BE2C (cell line): ENCODE measurements around the gene TSPOAP1.

Experiments
- DNase-seq: peaks from one replicate; pipeline ENCODE4 v3.0.0-alpha.2; 2020
- H3K27me3 ChIP-seq: fragments of 250-450 bp; sonication (Bioruptor Pico); 2 replicates; pipeline ENCODE4 v1.5.1; 2020; ENCODE audit warnings: mild to moderate bottlenecking
- H3K36me3 ChIP-seq: fragments of 250-450 bp; sonication (Bioruptor Pico); 2 replicates; pipeline ENCODE4 v1.5.1; 2020; ENCODE audit warnings: mild to moderate bottlenecking
- H3K4me1 ChIP-seq: fragments of 250-450 bp; sonication (Bioruptor Pico); 2 replicates; pipeline ENCODE4 v1.5.1; 2020
- H3K4me3 ChIP-seq: 2 replicates; pipeline ENCODE4 v1.5.1; 2011; ENCODE audit warnings: low read depth, low read length
- H3K9me3 ChIP-seq: fragments of 250-450 bp; sonication (Bioruptor Pico); 2 replicates; pipeline ENCODE4 v1.5.1; 2020
- TF ChIP-seq, protein P1 (sequence below): IDR thresholded peaks from 2 replicates; pipeline ENCODE4 v1.5.1; 2012; ENCODE audit warnings: mild to moderate bottlenecking, low read depth, low read length

TSPOAP1 gene

DNA sequence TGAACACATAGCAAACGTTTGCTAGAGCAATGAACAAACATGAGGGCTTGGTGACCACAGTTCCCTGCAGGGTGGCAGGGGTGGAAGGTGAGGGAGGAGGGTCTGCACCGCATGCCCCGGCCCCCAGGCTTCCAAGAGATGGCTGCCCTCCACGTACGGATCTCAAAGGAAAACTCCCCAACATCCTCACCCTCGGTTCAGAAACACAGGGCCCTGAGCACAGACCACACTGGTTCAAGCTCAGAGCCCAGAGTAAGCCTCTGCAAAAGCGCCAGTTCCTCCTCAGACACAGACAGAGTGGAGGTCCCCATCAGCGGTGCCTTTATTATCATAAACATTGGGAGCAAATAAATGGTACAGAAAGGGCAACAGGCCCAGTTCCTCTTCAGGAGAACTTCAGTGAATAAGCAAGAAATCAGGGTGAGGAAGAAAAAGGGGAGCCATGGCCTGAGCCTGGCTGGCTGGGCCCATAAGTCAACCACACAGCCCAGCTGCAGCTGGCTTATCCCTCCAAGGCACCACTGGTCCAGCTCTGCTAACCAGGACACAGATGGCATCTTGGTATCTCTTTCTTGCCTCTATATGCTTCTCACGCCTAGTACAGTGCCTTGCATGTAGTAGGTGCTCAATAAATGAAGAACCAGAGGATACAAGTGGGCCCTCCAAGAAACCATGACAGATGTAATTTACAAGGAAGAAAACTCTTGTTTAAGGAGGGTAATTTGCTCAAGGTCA, 58.9 kb downstream of the TSPOAP1 start:
- TF ChIP-seq, protein P1, sequence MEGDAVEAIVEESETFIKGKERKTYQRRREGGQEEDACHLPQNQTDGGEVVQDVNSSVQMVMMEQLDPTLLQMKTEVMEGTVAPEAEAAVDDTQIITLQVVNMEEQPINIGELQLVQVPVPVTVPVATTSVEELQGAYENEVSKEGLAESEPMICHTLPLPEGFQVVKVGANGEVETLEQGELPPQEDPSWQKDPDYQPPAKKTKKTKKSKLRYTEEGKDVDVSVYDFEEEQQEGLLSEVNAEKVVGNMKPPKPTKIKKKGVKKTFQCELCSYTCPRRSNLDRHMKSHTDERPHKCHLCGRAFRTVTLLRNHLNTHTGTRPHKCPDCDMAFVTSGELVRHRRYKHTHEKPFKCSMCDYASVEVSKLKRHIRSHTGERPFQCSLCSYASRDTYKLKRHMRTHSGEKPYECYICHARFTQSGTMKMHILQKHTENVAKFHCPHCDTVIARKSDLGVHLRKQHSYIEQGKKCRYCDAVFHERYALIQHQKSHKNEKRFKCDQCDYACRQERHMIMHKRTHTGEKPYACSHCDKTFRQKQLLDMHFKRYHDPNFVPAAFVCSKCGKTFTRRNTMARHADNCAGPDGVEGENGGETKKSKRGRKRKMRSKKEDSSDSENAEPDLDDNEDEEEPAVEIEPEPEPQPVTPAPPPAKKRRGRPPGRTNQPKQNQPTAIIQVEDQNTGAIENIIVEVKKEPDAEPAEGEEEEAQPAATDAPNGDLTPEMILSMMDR, result no peak
- DNase-seq, result no peak
- Histone ChIP-seq H3K27me3 (peaks cover 12% of the 10 kb centered on the region), H3K9me3 (no peaks in the 10 kb centered on the region), H3K4me1 (no peaks in the 10 kb centered on the region), H3K4me3 (no peak overlapping the region), H3K36me3 (no peaks in the 10 kb centered on the region)

DNA sequence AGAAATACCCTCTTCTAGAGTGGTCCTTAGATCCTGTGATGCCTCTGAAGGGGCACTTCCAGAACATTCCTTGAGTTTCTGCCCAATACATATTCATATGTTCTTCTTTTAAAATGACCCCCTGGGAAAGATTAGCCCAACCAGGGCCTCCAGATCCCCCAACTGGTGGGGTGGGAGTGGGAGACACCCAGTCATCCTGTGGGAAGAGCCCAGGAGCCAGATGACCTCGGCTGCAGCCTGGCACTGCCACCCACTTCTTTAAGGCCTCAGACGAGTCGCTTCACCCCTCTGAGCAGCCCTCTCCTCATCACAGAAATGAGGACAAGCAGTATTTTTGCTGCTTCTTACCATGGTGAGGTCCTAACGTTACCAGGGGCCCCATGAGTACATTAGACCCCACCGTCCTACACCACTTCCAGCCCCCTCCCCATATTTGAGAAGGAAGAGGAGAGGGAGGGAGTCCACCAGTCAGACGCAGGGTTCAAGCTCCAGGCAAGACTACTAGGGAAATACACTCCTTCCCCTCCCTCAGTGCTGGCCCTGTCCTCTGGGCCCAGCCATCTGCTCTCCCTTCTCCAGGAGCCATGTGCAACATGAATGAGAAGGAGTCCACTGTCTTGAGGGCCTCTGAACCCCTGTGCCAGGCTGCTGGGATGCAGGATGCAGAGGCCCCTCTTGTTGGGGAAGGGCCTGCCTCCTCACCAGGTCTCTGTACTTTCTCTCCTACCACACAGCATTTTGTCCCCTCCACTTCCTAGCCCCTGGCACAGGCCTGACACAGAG, 59.6 kb downstream of the TSPOAP1 start:
- no peaks in the 10 kb centered on the region for H3K36me3 ChIP-seq
- H3K4me1 ChIP-seq, result no peaks in the 10 kb centered on the region
- TF ChIP-seq, protein P1, result no peak
- no peak for DNase-seq
- no peaks in the 10 kb centered on the region for H3K9me3 ChIP-seq
- H3K27me3 ChIP-seq, result peaks cover 20% of the 10 kb centered on the region
- H3K4me3 ChIP-seq, result no peak overlapping the region

DNA sequence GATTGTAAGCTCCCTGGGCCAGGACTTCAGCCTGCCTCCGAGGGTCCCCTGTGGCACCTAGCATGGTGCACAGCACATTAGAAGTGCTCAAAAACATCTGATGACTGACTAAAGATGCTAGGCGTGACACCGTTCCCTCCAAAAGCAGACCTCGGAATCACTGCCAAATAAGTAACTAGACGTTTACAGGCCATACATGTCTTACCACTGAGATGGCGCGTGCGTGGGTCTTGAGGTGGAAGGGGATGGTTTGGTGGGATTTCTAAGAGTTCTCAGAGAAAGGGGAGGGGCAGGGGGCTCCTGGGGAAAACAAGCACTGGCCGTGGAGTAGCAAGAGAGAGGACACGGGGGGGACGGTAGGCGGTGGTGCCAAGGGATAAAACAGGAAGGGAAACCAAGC, 60.3 kb downstream of the TSPOAP1 start:
- Histone ChIP-seq H3K4me3 (no peak overlapping the region), H3K9me3 (no peaks in the 10 kb centered on the region), H3K36me3 (no peaks in the 10 kb centered on the region), H3K4me1 (no peaks in the 10 kb centered on the region), H3K27me3 (peaks cover 26% of the 10 kb centered on the region)
- DNase-seq, result no peak
- TF ChIP-seq, protein P1, result no peak

DNA sequence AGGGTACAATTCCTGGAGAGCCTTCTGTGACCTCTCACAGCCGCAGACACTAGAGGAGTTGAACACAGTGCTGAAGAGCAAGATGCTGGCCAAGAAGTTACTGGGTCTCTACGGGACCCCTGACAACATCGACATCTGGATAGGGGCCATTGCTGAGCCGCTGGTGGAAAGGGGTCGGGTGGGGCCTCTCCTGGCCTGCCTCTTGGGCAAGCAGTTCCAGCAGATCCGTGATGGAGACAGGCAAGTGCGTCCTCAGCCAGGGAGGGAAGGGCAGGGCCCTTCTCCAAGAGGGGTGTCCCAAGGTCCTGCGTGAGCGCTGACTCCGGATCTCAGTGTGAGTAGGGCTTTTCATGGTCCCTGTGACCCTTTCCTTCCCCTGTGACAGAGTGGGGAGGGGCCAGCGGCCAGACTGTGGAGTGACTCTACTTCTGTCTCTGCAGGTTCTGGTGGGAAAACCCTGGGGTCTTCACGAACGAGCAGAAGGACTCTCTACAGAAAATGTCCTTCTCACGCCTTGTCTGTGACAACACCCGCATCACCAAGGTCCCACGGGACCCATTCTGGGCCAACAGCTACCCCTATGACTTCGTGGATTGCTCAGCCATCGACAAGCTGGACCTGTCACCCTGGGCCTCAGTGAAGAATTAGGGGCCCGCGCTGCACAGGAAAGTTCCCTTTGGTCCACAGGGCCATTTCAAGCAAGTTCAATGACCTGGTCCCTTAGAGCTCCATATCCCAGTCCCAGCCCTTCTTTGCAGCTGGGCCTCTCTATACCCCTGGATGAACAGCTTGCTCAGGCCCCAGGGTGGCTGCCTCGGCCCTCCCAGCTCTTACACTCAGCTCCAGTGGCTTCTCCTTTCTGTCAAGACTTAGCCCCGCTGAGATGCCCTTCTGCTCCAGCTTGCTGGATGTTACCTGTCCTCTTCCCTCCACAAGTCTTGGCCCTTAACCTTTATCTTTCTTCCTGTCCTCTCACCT, 61.0 kb downstream of the TSPOAP1 start:
- DNase-seq, result no peak
- TF ChIP-seq, protein P1, result no peak
- H3K9me3 ChIP-seq, result no peaks in the 10 kb centered on the region
- no peaks in the 10 kb centered on the region for H3K4me1 ChIP-seq
- no peak overlapping the region for H3K4me3 ChIP-seq
- H3K27me3 ChIP-seq, result peaks cover 33% of the 10 kb centered on the region
- H3K36me3 ChIP-seq, result no peaks in the 10 kb centered on the region

DNA sequence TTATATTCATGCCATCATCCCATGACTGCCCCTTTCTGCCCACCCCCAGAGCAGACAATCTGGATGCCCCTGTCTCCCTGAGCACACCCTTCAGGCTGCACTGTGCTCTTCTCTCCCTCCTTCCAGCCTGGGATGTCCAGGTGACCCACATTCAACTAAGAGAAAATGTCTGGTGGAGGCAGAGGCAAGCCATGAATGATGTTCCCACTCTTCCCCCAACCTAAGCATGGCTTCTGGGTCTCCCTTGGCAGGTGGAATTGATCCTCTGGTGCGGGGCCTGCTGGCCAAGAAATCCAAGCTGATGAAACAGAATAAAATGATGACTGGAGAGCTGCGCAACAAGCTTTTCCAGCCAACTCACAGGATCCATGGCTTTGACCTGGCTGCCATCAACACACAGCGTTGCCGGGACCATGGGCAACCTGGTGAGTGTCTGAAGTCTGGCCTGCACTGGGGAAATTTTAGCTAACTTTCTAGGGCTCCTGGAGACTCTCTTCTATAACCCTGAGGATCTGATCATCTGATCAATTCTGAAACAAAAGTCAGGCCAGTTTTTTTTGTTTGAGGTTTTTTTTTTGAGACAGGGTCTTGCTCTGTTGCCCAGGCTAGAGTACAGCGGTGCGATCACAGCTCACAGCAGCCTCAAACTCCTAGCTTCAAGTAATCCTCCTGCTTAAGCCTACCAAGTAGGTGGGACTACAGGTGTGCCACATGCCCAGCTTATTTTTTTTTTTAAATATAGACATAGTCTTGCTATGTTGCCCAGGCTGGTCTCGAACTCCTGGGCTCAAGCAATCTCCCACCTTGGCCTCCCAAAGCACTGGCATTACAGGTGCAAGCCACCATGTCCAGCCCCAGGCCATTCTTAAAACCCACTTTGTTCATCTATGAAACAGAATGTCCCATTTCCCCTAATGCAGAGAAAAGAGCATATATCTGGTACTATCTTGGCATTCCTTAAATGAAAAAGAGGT, 62.4 kb downstream of the TSPOAP1 start:
- no peaks in the 10 kb centered on the region for H3K4me1 ChIP-seq
- DNase-seq, result no peak
- H3K9me3 ChIP-seq, result no peaks in the 10 kb centered on the region
- TF ChIP-seq, protein P1, result no peak
- H3K36me3 ChIP-seq, result no peaks in the 10 kb centered on the region
- H3K27me3 ChIP-seq, result peaks cover 46% of the 10 kb centered on the region
- no peak overlapping the region for H3K4me3 ChIP-seq
